GM12873 (cell line): ENCODE results near the gene AKT2.

ENCODE experiments used
- CTCF ChIP-seq: IDR thresholded peaks from 2 replicates; pipeline ENCODE4 v1.5.1; 2012; ENCODE audit warnings: low read depth, mild to moderate bottlenecking, moderate library complexity, low read length, control low read depth; ENCODE audit not compliant: insufficient read depth; ENCODE audit errors: missing control alignments

AKT2 gene

GRCh38 chr19:40236026-40236355, 49.2 kb downstream of the AKT2 start:
- TF ChIP-seq CTCF, result no peak

GRCh38 chr19:40235238-40236025, 49.7 kb downstream of the AKT2 start:
- TF ChIP-seq CTCF, result peak; percentile 33

- no peak for TF ChIP-seq CTCF
Observed at GRCh38 chr19:40234429-40235237, 50.5 kb downstream of the AKT2 start.

- TF ChIP-seq CTCF, result no peak
Observed at GRCh38 chr19:40233811-40234389, 51.2 kb downstream of the AKT2 start.

GRCh38 chr19:40232949-40233810, 52.0 kb downstream of the AKT2 start:
- TF ChIP-seq CTCF, result no peak

GRCh38 chr19:40232479-40232878, 52.7 kb downstream of the AKT2 start:
- no peak for TF ChIP-seq CTCF
